A204.1 (cell line): ENCODE results near the gene DENND1A.
"Not testable (repeated sequence)": the region's sequence is repeated elsewhere in the genome, so short reads cannot be mapped to it uniquely, and the experiment has no call there.

ENCODE experiments used
- FAIRE-seq: peaks from 2 replicates; lab custom pipeline; 2012; peaks lifted over from hg19 to GRCh38; lab: Jason Lieb, UNC

The DENND1A gene

DNA sequence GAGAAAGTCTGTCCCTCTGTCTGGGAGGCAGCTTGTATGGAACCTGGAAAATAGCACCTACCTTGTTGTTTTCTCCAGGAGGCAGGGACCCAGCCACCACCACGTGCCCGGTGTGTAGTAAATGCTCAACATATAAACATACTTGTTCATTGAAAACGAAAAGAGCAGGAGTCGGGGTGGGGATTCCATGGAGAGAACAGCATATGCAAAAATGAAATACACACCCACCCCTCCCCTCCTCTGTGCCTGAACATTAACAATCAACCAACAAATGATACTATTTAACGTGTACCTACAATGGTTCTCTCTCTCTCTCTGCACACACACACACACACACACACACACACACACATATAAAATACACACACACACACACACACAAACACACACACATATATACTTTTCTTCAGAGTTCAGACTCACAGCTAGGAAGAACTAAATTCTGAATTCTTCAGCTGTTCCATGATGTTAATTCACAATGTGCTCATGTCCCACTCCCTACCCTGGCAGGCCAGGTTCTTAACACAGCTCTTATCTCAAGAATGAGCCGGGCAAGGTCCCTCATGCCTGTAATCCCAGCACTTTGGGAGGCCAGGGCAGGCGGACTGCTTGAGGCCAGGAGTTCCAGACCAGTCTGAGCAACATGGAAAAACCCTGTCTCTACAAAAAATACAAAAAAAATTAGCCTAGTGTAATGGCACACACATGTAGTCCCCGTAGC lies 16.3 kb upstream of the DENND1A start:
- no peak for FAIRE-seq

DNA sequence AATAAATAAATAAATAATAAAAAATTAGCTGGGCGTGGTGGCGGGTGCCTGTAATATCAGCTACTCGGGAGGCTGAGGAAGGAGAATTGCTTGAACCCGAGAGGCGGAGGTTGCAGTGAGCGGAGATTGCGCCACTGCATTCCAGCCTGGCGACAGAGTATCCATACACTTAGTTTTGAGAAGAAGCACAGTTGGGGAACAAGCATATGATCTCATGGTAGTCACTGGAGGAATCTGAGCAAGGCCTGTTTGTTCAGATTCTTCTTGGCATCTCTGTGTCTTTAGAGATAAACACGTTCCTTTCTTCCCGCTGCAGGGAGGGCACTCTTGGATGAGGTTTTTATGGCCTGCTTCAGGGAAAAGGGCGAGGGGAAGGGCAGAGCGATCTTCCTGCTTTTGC lies 15.6 kb upstream of the DENND1A start:
- no peak for FAIRE-seq

DNA sequence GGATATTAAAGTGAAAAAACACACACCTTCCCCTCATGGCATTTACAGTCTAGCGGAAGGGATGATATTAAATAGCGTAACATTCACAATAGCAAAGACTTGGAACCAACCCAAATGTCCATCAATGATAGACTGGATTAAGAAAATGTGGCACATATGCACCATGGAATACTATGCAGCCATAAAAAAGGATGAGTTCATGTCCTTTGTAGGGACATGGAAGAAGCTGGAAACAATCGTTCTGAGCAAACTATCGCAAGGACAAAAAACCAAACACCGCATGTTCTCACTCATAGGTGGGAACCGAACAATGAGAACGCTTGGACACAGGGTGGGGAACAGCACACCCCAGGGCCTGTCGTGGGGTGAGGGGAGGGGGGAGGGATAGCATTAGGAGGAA lies 14.5 kb upstream of the DENND1A start:
- FAIRE-seq, result not testable (repeated sequence)

DNA sequence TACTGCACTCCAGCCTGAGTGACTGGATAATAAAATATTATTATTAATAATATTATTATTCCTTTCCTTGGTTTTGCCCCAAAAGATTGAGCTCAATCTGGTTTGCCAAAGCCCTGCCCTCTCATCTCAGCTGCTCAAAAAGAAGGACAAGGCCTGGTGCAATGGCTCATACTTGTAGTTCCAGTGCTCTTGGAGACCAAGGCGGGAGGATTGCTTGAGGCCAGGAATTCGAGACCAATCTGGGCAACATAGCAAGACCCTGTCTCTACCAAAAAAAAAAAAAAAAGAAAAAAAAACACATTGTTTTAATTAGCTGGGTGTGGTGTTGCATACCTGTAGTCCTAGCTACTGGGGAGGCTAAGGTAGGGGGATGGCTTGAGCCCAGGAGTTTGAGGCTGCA lies 13.7 kb upstream of the DENND1A start:
- FAIRE-seq, result no peak

DNA sequence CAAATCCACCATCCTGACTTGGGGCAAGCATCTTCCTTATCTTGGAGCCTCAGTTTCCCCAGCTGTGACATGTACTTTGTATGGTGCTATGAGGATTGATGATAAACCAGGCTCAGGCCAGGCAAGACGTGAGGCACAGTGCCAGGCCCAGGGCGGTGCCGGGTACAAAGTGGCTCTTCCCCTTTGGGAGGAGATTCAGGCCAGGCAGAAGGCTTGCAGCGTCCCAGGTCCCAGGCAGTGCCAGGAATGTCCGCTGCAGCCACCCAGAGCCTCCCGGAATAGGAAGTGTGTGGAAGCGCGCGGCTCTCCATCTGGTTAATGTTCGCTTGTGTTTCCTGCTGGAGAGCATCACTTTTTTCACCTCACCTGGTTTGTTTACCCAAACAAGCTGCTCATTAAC lies 12.6 kb upstream of the DENND1A start:
- FAIRE-seq, result no peak

DNA sequence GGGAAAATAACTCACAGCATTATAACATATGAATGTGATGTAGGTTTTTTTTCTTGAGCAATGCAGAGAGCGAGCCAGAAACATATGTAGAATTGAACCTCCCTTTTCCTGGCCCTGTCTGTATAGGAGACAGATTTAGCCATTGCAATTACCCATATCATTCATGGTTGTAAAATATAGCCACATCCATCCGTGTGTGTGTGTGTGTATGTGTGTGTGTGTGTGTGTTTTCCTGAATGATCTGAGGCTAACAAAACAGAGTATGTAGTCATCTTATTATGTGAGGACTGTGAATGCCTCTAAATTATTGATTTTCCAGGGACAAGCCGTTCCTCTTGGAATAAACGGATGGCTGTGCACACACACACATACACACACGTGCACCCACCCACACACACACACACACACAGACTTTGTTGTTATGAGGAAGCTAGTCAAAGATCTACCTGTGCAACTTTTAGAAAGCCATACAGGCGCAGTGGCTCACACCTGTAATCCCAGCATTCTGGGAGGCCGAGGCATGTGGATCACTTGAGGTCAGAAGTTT lies 11.7 kb upstream of the DENND1A start:
- no peak for FAIRE-seq

DNA sequence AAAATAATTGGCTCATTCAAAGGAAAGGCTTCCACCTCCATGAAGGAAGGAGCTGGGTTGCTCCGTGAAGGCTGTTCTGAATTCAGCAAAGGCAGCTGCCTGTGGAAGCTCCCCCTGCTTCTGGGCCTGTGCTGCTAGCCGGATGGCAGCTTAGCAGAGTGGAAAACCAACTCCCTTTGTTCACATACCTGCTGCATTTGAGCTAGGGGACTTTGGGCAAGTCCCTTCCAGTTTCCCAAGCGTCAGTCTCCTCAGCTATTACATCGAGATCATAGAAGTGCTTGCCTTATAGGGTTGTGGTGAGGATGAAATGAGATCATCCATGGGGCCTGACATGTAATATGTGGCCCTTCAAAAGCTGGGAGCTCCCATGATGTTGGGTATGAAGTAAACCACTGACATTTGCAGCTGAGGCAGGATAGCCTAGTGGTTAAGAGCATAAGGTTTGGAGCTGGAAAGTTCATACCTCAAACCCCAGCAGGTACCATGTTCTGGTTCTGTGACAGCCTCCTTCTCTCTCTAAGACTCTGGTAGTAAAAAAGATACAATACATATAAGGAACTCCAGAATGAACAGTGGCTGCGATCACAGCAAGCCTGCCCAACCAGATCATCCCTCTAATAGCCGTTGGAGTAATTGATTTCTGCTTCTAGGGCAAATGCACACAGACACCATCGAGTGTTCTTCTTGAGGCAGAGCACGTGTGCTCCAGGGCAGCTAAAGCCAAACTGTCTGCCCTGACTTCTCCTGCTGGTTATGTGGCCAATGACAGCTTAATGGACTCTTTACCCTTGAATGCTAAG lies 11.0 kb upstream of the DENND1A start:
- no peak for FAIRE-seq

DNA sequence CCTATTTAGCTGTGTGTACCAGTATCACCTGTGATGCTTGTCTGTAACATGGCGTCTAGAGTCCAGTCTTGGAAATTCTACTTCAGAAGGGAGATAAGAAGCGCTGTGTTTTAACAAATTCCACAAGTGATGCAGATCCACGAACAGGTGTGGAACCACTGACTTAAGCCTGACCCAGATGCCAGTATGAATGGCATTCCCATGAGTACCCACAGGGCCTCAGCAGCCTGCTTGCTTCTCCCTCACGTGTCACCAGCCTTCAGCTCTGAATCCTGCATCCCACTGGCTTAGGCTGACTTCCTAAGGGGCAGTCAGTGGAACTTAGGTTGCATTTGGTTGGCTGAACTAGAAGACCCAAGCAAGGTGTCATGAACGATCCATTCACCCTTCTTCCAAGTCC lies 8.5 kb upstream of the DENND1A start:
- FAIRE-seq, result no peak

DNA sequence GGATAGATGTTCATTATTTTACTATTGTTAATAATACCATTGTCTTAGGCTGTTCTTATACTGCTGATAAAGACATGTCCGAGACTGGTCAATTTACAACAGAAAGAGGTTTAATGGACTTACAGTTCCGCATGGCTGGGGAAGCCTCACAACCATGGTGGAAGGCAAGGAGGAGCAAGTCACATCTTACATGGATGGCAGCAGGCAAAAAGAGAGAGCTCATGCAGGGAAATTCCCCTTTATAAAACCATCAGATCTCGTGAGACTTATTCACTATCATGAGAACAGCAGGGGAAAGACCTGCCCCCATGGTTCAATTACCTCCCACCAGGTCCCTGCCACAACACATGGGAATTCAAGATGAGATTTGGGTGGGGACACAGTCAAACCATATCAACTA lies 6.6 kb upstream of the DENND1A start:
- not testable (repeated sequence) for FAIRE-seq

DNA sequence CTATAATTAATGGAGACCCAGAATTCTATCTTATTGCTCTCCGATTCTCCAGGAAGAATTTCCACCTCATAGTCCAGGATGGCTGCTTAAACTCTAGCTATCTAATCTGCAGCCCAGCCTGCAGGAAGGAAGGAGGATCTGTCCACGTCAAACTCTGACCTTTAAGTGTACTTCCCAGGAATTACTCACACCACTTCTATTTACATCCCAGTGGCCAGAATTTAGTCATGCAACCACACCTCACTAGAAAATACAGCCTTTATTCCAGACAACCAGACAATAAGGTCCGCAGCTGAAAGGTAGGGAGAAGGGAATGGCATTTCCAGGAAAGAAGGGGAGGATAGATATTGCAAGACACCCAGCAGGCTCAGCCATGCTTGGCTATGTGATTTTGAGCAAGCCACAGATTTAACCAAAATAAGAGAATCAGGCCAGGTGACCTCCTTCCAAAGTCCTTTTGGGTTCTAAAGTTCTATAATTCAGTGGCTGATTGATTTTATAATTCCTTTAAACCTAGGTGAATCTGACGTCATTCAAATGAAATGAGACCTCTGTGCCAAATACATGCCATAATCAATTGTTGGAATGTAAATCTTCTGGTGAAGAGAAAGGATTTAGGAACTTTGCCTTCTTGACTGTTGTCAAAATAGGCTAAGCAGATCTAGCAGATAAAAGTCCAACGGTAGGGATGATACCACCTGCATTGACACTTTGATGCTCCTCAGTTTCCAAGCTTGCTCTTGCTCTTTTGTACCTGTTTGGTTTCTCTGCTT lies 3.7 kb upstream of the DENND1A start:
- FAIRE-seq, result no peak

DNA sequence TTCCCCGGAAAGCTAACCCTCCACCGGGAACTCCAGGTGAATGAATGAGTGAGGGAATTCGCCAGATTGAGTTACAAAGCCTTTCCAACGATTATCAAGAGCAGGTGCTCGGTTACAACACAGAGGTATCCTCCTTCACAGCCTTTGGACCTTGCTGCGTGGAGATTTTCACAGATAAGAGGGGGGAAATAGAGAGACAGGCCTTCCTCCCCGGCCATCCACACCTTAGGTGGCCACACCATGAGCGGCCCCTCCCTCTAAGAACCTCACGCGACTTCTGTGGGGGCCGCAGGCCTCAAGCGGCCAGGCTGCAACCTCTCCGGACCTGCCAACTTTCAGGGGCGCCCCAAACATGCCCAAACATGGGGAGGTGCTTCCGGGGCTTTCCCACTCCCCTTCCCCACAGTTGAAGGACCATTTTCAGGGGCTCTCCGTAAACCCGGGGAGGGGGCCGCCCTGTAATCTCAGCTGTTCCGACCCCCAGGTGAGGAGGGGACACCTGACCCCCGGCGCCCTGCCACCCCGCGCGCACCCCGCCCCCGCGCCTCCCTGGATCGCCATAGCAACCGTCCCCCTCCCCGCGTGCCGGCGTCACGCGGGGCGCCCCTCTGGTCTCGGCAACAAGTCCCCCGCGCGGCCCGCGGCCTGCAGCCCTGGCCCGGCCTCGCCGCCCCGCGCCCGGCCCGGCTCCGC lies 603 bp downstream of the DENND1A start:
- no peak for FAIRE-seq

DNA sequence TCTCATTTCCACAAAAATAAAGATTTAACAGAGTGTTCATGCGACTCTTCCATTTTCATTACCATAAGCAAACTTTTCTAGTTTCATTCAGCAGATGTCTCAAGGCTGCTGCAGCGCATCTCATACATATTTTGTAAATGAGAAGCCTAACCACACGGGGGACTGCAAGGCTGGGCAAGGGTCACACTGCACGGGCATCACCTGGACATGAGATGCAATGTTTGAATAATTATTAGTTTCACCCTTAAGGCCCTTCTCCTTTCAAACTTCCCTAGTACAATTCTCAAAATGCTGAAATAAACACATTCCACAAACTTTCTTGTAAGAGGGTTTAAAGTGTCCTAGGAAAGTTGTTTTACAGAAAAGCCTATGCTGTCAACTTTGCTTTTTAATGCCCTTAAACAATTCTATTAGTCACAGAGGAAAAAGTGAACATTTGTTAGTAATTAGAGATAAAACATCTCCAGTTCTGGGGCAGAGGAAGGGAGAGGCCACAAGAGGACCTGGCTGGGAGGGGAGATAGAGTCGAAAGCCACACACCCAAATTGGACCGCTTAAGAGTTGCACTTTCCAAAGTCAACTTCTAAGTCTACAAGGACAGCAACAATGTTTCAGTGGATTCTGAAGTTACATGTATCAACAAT lies 1.3 kb downstream of the DENND1A start:
- FAIRE-seq, result no peak

DNA sequence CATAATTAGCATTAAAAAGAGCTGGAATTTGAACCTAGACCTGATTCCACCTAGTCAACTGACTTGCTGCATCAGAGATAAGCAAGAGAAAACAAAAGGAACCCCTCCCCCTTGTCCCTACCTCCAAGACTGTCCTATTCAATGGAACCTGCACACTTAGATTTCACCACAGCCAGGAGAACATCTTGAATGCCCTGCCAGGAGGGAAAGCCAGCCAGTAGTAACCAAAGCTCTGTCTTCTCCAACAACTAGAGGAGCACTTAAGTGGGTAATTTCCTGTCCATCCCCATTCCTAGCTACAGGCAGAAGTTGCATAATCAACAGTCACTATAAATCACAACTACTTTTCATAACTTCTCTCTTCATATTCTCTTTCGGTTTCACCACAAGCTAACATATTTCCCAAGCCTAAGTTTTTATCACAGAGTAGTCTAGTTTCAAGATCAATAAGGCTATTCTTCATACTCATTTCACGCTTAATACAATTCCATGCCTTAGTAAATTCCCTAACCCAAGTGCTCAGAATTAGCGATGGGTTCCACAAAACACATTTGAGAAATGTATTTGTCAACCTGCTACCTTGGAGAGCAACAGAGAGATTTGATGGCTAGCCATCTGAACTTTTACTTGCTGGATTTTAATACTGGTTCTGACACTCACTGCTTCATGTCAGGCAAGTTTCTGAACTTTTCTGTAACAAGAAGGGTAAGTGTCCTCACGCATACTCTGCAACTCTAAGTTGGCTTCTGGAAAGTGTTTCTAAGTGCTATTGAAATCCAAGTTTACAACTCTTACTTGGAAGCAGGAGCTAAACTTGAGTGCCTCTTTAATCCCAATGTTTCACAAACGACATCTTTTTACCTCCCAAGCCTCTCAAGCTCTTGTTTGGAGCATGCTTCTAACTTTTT lies 2.0 kb downstream of the DENND1A start:
- no peak for FAIRE-seq

DNA sequence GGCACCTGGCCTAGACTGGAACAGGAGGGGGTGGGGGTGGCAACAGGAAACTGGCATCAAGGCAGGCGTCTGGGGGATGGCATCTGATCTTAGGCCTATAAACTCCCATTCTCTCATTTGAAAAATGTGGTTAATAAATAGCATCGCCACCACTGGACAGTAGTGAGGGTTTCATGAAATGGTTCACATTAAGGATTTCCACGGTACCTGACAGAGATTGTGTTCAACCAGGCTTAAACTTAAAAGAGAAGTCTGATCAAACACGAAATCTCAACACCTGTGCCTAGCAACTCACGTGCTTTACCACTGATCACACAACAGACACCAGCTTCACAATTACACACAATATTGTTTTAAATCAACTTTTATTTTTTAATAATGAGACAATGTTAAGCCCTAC lies 3.0 kb downstream of the DENND1A start:
- no peak for FAIRE-seq

DNA sequence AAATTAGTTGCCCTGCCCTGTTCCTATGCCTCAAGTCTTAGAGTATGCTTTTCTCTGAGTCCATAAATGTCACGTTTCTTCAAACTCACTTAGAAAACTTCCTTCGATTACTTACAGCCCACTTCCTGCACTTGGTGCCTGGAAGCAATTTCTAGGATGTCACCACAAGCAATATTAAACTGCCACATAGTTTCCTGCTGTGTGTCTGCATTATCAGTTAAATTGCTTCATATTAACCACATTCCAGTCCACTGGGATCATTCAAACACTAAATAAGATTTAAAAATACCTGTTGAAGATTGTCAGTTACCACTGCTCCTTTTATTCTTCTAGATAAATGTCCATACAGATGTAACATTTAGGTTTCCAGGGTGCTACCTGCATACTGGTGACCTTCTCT lies 4.1 kb downstream of the DENND1A start:
- no peak for FAIRE-seq

DNA sequence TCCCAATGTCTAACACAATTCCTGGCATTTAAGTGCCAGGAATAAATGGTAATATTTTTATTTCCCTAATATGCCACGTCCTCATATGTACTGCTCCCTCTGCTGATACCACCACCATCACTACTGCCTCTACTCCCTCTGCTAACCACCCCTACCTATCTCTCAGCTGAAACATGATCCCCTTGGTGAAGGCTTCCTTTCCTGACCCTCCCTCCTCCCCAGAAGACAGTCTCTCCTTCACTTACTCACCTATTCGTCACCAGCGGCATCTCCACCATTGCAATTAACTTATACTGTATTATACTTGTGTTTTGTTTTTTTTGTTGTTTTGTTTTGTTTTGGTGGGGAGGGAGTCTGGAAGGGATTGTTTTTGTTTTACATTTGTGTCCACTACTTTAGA lies 4.8 kb downstream of the DENND1A start:
- FAIRE-seq, result no peak

DNA sequence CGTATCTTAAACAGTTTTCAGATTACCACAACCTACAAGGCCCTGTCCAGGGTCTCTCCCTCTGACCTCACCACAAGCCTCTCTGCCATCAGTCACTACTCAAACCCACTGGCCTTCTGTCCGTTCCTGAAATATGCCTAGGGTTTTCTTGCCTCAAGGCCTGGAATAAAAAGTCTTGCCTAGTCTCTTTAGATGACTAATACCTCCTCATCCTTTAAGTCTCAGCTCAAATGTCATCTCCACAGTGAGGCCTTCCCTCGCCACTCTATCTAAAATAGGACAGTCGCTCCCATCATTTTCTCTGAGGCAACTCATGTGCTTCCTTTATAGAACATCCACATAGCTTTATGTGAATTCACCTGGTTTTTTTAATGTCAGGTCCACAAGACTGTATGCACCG lies 5.2 kb downstream of the DENND1A start:
- FAIRE-seq, result no peak

DNA sequence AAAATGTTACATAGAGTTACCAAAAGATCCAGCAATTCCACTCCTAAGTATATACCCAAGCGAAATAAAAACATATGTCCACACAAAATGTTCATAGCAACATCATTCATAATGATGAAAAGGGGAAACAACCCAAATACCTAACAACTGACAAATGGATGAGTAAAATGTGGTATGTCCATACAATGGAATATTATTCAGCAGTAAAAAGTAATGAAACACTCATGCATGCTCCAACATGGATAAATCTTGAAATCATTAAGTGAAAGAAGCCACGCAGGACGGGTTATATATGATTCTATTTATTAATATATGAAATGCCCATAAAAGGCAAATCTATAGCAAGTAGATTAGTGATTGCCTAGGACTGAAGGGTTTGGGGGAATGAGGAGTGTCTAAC lies 6.0 kb downstream of the DENND1A start:
- FAIRE-seq, result no peak

DNA sequence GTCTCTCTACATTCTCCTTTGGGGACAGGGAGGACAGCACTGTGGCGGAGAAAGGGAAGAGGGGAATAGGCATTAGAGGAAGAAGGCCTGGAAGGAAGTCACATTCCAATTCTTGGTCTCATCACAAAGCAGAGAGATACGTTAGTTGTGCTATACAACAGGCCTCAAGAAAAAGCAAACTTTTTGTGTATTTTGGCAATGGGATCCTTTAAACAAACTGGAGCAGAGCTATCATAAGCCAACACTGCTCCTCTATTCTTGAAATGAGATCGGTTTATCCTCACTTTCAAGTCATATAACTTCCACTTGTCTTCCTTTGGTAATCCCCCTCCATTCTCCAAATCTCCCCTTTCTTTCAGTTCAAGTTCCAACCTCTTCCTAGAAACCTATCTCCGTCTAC lies 6.5 kb downstream of the DENND1A start:
- no peak for FAIRE-seq

DNA sequence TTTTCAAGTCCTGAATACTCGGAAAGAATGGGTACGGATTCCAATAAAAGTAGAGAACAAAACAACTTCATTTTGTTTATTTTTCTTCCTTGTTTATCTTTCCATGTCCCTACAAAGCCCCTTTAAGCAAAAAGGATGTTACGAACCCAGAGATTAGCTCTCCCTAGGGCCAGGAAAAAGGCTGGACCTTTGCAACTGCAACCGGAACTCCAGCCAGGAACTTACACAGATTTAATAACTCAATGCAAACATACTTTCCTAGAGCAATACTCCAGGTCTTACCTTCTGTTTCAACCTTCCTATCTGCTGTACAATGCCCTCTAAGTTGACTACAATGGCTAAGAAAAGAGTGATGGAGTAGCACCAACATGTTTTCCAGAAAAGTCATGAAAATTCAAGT lies 7.0 kb downstream of the DENND1A start:
- no peak for FAIRE-seq

DNA sequence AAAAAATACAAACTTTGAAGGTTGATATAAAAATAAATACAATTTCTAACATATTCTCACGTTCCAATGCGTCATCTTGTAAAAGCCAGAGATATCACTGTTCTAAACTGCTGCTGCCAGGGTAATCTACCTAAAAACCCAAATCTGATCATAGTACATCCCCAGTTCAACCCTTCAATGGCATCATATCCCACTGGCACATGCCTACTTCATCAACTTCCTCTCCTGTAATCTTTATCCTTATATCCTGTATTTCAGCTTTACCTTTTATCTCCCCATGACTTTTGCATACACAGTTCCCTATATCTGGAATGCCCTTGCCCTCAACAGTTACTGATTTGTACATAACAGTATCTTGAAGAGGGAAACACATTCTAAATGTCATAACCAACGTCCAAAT lies 7.5 kb downstream of the DENND1A start:
- FAIRE-seq, result no peak
